Ascending aorta (tissue), 2 donors: ENCODE results near the gene RAB5A. TPM values are rescaled to one million over a fixed set of nuclear protein-coding genes. Genes with fewer than 3 reads are reported as not detected.
"Not testable (repeated sequence)": the region's sequence is repeated elsewhere in the genome, so short reads cannot be mapped to it uniquely, and the experiment has no call there.

Experiments used
- DNase-seq, 2 donors: peaks; one replicate each; pipeline ENCODE4 v3.0.0-alpha.2; 2019; ENCODE audit warnings: low spot score in 2 of 2
- H3K27ac ChIP-seq, 2 donors: fragments of 200-600 bp; sonication (generic); one replicate each; pipeline ENCODE4 v1.5.1; 2016 to 2017; ENCODE audit warnings: mild to moderate bottlenecking in 1 of 2
- H3K27me3 ChIP-seq: fragments of 200-600 bp; sonication (generic); one replicate; pipeline ENCODE4 v1.5.1; 2017
- H3K36me3 ChIP-seq, 2 donors: fragments of 200-600 bp; sonication (generic); one replicate each; pipeline ENCODE4 v1.5.1; 2016
- H3K4me1 ChIP-seq, 2 donors: fragments of 200-600 bp; sonication (generic); one replicate each; pipeline ENCODE4 v1.5.1; 2016 to 2017; ENCODE audit warnings: mild to moderate bottlenecking in 1 of 2
- H3K4me3 ChIP-seq, 2 donors: fragments of 200-600 bp; sonication (generic); one replicate each; pipeline ENCODE4 v1.5.1; 2016 to 2017; ENCODE audit warnings: mild to moderate bottlenecking in 1 of 2
- H3K9me3 ChIP-seq, 2 donors: fragments of 200-600 bp; sonication (generic); one replicate each; pipeline ENCODE4 v1.5.1; 2016
- CTCF ChIP-seq, 3 experiments: fragments of 200-600 bp in 2 of 3; fragments of 450-650 bp in 1 of 3; sonication (generic) in 2 of 3; IDR thresholded peaks; one replicate each; pipeline ENCODE4 v1.5.1; 2016 to 2019; ENCODE audit warnings: antibody characterized with exemption in 3 of 3, mild to moderate bottlenecking in 1 of 3, moderate library complexity in 1 of 3
- intact Hi-C: fragments of 100-400 bp; cut with DNase I; formaldehyde crosslinking; loops from one replicate; pipeline ENCODE4 v1.15.1; 2023
- total RNA-seq: library from RNA; depleted of rRNA; stranded (reverse); fragments of >200 nt; gene quantifications from one replicate; pipeline ENCODE4 v1.1.0, GENCODE V29; 2016

Gene RAB5A
- total RNA-seq, 1 donor from 2014 or later = 54.9 TPM

GRCh38 chr3:20028905-20029331, 82.0 kb downstream of the RAB5A start:
- no peaks in the 10 kb centered on the region for H3K36me3 ChIP-seq
- H3K27ac ChIP-seq = no peak overlapping the region
- no peaks in the 10 kb centered on the region for H3K27me3 ChIP-seq
- DNase-seq = no peak
- no peak for TF ChIP-seq CTCF (IDR thresholded peaks at IDR 0.05)
- no peaks in the 10 kb centered on the region for H3K9me3 ChIP-seq
- no peak overlapping the region for H3K4me3 ChIP-seq
- H3K4me1 ChIP-seq = peaks cover 2 to 3% of the 10 kb centered on the region in 2 donors
- intact Hi-C loops = no loop called here

- not testable (repeated sequence) for H3K27ac ChIP-seq, H3K36me3 ChIP-seq, DNase-seq, H3K27me3 ChIP-seq, H3K4me1 ChIP-seq, H3K4me3 ChIP-seq, H3K9me3 ChIP-seq
- intact Hi-C loops = loop anchor here (10.0 kb wide), 1 partner anchor 1607 kb away; the partner anchor contains the start of gene SATB1
Measured at GRCh38 chr3:20031939-20032338, 85.0 kb downstream of the RAB5A start.

Other genes with a start within 250 kb of the RAB5A start
- not detected for gene EFHB, start 12.9 kb upstream of the RAB5A start, total RNA-seq
- gene PP2D1, start 65.2 kb downstream of the RAB5A start, total RNA-seq = not detected
- 10.5 TPM for gene KAT2B, start 93.3 kb downstream of the RAB5A start, total RNA-seq
- not detected for gene SGO1, start 239.1 kb downstream of the RAB5A start, total RNA-seq